HG02970 (cell line): ENCODE measurements around the gene SLC2A4RG.

Experiments
- ATAC-seq: cut with Tn5 transposase; IDR thresholded peaks from one replicate; pipeline ENCODE4 v1.9.1; 2021; ENCODE audit warnings: mild to moderate bottlenecking, moderate library complexity, moderate number of reproducible peaks; ENCODE audit not compliant: unreplicated experiment, low FRiP score

SLC2A4RG gene

GRCh38 chr20:63740070-63740626 lies 572 bp downstream of the SLC2A4RG start:
- no peak for ATAC-seq

DNA sequence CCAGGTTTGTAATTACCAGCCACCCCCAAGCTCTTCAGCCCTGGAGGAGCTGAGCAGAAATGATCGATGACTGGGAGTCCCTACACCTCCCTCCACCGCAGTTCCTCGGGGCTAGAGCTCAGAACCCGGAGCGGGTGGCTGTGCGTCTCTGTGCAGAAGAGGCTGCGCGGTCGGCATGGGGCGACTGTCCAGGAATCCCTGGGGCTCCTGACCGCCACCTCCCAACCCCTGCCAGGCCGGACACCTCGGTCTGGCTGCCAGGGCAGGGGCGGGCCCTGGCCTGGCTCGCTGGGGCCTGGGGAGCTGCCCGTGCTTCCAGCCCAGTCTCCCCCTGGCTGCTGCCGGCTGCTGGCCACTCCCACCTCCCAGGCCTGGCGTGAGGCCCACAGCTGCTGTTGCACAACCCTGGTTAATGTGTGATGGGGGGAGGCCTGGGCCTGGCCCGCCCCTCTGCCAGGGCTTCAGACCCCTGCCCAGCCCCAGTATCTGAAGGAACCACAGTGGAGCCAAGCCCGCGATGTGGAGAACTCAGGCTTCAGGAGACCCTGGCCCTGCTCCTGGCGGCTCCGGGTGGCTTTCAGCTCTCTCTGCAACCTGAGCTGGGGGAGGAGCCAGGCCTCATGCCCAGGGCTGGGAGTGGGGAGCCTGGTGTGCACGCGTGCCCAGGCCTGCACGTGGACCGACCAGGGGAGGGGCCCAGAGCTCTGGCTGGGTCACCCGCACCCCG lies 1.2 kb downstream of the SLC2A4RG start:
- ATAC-seq, result no peak

DNA sequence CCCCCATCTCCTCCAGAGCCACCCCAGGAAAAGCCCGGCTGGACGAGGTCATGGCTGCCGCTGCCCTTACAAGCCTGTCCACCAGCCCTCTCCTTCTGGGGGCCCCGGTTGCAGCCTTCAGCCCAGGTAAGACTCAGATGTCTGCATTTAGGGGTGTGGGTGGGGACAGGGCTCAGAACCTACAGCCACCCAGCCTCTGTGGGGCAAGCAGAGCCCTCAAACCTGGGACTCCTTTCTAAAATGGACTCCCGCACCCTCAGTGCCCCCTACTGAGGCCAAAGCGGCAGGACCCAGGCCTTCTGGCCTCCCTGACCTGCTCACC lies 1.7 kb downstream of the SLC2A4RG start:
- no peak for ATAC-seq

DNA sequence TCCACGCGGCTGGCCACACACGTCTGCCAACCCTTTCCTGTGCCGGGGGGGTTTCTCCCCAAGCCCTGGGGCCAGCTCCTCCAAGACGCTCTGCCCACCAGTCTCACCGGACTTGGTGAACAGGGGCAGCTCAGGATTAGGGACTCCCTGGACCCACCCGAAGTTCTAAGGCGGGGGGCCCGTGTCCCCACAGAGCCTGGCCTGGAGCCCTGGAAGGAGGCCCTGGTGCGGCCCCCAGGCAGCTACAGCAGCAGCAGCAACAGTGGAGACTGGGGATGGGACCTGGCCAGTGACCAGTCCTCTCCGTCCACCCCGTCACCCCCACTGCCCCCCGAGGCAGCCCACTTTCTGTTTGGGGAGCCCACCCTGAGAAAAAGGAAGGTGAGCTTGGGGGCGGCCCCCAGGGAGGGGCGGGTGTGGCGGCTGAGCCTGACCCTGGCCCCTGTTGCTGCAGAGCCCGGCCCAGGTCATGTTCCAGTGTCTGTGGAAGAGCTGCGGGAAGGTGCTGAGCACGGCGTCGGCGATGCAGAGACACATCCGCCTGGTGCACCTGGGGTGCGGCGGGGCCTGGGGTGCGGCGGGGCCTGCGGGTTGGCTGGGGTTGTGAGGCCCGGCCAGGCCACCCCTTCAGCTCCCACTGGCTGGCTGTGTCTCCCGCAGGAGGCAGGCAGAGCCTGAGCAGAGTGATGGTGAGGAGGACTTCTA lies 2.3 kb downstream of the SLC2A4RG start:
- ATAC-seq, result no peak

- ATAC-seq, result no peak
These were observed 2.9 kb downstream of the SLC2A4RG start for GRCh38 chr20:63742381-63743024.

GRCh38 chr20:63743210-63743970 lies 3.8 kb downstream of the SLC2A4RG start:
- no peak for ATAC-seq

GRCh38 chr20:63744158-63744557 lies 4.6 kb downstream of the SLC2A4RG start:
- ATAC-seq, result no peak

- no peak for ATAC-seq
These were observed 5.2 kb downstream of the SLC2A4RG start for GRCh38 chr20:63744574-63745423.

- no peak for ATAC-seq
These were observed 5.8 kb downstream of the SLC2A4RG start for GRCh38 chr20:63745424-63745805.

- no peak for ATAC-seq
These were observed 6.6 kb downstream of the SLC2A4RG start for GRCh38 chr20:63745961-63746731.

- no peak for ATAC-seq
These were observed 7.3 kb downstream of the SLC2A4RG start for GRCh38 chr20:63746751-63747315.

GRCh38 chr20:63747622-63748069 lies 8.1 kb downstream of the SLC2A4RG start:
- ATAC-seq, result no peak

DNA sequence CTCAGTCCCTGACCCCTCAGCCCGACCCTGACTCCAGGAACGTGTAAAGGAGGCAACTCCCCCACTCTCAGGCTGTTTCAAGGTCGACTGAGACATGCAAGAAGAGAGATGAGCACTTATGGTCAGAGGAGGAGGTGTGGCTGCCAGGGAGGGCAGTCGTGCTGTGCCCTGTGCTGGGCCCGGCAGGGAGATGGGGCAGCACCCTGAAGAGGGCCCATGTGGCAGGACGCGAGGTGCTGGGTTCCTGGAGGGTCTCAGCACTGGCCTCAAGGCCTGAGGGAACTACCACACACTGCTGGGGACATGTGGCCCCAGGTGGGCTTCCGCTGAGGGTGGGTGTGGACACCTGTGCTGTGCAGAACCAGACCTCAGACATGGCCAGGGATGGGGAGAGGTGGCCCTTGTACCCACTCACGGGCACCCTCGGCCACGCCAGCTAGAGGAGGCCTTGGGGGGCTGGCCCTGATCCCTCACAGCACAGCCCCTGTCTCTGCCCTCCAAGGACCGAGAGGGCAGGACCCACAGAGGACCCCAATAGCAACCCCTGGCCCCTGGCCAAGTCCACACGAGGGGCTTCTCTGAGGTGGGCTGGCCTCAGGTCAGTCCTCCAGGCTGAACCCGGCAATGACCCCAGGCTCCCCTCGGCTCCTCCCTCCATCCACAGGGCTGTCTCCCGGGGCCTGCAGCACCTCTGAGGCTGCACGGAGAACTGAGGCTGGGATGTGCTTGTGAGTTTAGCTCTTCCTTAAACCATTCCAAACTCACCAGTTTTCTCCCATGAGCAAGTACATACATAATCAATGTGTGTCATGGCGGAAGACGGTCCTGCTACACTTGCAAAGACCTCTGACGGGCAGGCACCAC lies 8.7 kb downstream of the SLC2A4RG start:
- no peak for ATAC-seq

DNA sequence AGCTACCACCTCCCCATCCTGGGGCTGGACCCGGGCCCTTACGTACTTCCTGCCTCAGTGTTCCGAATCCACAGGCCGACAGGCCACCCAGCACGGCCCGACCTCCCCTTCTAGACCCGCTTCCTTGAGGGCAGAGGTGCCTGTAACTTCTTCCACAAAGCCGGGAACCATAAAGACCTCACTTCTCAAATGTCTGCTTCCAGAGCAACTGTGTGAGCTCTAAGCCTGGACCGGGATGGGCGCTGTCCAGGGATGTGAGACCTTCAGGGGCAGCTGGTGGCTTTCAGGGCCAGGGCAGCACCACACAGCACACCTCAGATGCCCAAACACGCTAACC lies 9.3 kb downstream of the SLC2A4RG start:
- ATAC-seq, result no peak

DNA sequence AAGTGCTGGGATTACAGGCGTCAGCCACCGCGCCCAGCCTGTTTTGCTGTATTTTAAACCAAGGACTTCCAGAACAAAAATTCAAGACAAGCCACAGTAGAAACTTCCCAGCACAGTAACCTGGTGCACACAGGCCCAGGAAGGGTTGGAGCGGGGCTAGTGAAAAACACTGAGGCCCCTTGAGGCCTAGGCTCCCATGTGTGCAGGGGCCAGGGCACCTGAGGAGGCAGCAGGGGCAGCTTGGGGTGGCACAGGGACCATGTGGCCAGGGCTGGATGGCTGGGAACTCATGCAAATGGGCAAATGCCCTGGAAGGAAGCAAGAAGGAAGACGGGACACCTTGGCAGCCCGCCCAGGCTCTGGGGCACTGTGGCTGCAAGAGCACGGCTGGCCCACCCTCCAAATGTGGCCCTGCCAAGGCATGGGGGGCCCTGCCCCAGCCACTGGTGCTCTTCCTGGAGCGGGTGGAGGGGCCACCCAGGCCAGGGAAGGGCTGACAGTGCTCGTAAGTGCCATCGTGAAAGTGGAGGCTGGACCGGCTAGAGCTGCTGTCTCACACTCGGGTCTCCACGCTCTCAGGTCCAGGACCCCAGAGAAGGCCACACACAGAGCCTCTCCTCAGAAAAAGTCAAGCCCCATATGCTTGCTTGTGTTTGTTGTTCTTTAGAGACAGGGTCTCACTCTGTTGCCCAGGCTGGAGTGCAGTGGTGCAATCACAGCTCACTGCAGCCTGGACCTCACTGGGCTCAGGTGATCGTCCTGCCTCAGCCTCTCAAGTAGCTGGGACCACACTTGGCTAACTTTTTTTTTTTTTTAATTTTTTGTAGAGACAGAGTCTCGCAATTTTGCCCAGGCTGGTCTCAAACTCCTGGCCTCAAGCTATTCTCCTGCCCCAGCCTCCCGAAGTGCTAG lies 10.3 kb downstream of the SLC2A4RG start:
- ATAC-seq, result no peak

- ATAC-seq, result no peak
These were observed 11.4 kb downstream of the SLC2A4RG start for GRCh38 chr20:63750807-63751470.
